ENCODE results near the gene TMPRSS9.
"Not testable (repeated sequence)": the region's sequence is repeated elsewhere in the genome, so short reads cannot be mapped to it uniquely, and the experiment has no call there.

Gene TMPRSS9

GRCh38 chr19:2454199-2454961 is 94.3 kb downstream of the TMPRSS9 start:
- DNase-seq = no peak

- DNase-seq = no peak
Measured at GRCh38 chr19:2454962-2455850, 95.1 kb downstream of the TMPRSS9 start.

GRCh38 chr19:2455851-2456570 is 95.9 kb downstream of the TMPRSS9 start:
- DNase-seq = peak in 3 of 56 donors; percentile 4 to 66 (median 27)

- DNase-seq = no peak
Measured at GRCh38 chr19:2457394-2458037, 97.5 kb downstream of the TMPRSS9 start.

GRCh38 chr19:2458054-2458453 is 98.0 kb downstream of the TMPRSS9 start:
- DNase-seq = no peak

- not testable (repeated sequence) for DNase-seq
Measured at GRCh38 chr19:2458776-2459175, 98.7 kb downstream of the TMPRSS9 start.

GRCh38 chr19:2460245-2460644 is 100.2 kb downstream of the TMPRSS9 start:
- DNase-seq = no peak

- peak in 9 of 56 donors; percentile 6 to 42 (median 25) for DNase-seq
Measured at GRCh38 chr19:2461751-2462634, 101.9 kb downstream of the TMPRSS9 start.

GRCh38 chr19:2462635-2463421 is 102.8 kb downstream of the TMPRSS9 start:
- DNase-seq = peak in 55 of 56 donors; percentile 11 to 93 (median 73)

GRCh38 chr19:2463694-2464093 is 103.6 kb downstream of the TMPRSS9 start:
- not testable (repeated sequence) for DNase-seq

- no peak for DNase-seq
Measured at GRCh38 chr19:2464389-2464788, 104.3 kb downstream of the TMPRSS9 start.

- no peak for DNase-seq
Measured at GRCh38 chr19:2468596-2468995, 108.5 kb downstream of the TMPRSS9 start.

- no peak for DNase-seq
Measured at GRCh38 chr19:2469102-2469914, 109.2 kb downstream of the TMPRSS9 start.

GRCh38 chr19:2469915-2470200 is 109.8 kb downstream of the TMPRSS9 start:
- not testable (repeated sequence) for DNase-seq

- DNase-seq = peak in 54 of 56 donors; percentile 31 to 88 (median 64)
Measured at GRCh38 chr19:2474232-2475017, 114.4 kb downstream of the TMPRSS9 start.

GRCh38 chr19:2475018-2475701 is 115.1 kb downstream of the TMPRSS9 start:
- DNase-seq = peak in 29 of 56 donors; percentile 20 to 58 (median 46)

Measured in nucleus accumbens (tissue), 56 donors.